Renal pelvis (tissue), 12 donors: ENCODE data around the gene DNAJC18. TPM values are rescaled to one million over a fixed set of nuclear protein-coding genes. Genes with fewer than 3 reads are reported as not detected.
"Not testable (repeated sequence)": the region's sequence is repeated elsewhere in the genome, so short reads cannot be mapped to it uniquely, and the experiment has no call there.

Source experiments
- DNase-seq: peaks from one replicate; pipeline ENCODE4 v3.0.0-alpha.2; 2013
- long read RNA-seq, 16 experiments: transcript quantifications; one replicate each; lab custom pipeline, GENCODE V29; 2026
- polyA plus RNA-seq, 3 donors: library from polyadenylated mRNA; unstranded; fragments of 120-200 nt; gene quantifications; one replicate each; pipeline ENCODE4 v1.2.1, GENCODE V29; 2013; ENCODE audit not compliant: insufficient read length in 3 of 3

DNAJC18 gene
- polyA plus RNA-seq, result 10 to 100 TPM; 19.8 to 23.4 (median 22.0) TPM
- long read RNA-seq, donor 1, full-length matches to known transcripts, result 6 of 6 reads
- long read RNA-seq, donor 1, partial matches to known transcripts, result 0 of 6 reads
- long read RNA-seq, donor 1, other reads (novel, unspliced or antisense), result 0 of 6 reads
- long read RNA-seq, donor 2, full-length matches to known transcripts, result 12 of 12 reads
- long read RNA-seq, donor 2, partial matches to known transcripts, result 0 of 12 reads
- long read RNA-seq, donor 2, other reads (novel, unspliced or antisense), result 0 of 12 reads
- long read RNA-seq, donor 3, full-length matches to known transcripts, result 7 of 7 reads
- long read RNA-seq, donor 3, partial matches to known transcripts, result 0 of 7 reads
- long read RNA-seq, donor 3, other reads (novel, unspliced or antisense), result 0 of 7 reads
- long read RNA-seq, donor 4, full-length matches to known transcripts, result 10 of 10 reads
- long read RNA-seq, donor 4, partial matches to known transcripts, result 0 of 10 reads
- long read RNA-seq, donor 4, other reads (novel, unspliced or antisense), result 0 of 10 reads
- long read RNA-seq, donor 5, full-length matches to known transcripts, result 1 of 1 reads
- long read RNA-seq, donor 5, partial matches to known transcripts, result 0 of 1 reads
- long read RNA-seq, donor 5, other reads (novel, unspliced or antisense), result 0 of 1 reads
- long read RNA-seq, donor 6, full-length matches to known transcripts, result 4 of 4 reads
- long read RNA-seq, donor 6, partial matches to known transcripts, result 0 of 4 reads
- long read RNA-seq, donor 6, other reads (novel, unspliced or antisense), result 0 of 4 reads
- long read RNA-seq, donor 7, full-length matches to known transcripts, result 4 of 4 reads
- long read RNA-seq, donor 7, partial matches to known transcripts, result 0 of 4 reads
- long read RNA-seq, donor 7, other reads (novel, unspliced or antisense), result 0 of 4 reads
- long read RNA-seq, donor 8, full-length matches to known transcripts, result 6 of 6 reads
- long read RNA-seq, donor 8, partial matches to known transcripts, result 0 of 6 reads
- long read RNA-seq, donor 8, other reads (novel, unspliced or antisense), result 0 of 6 reads
- long read RNA-seq, donor 9, full-length matches to known transcripts, result 8 of 8 reads
- long read RNA-seq, donor 9, partial matches to known transcripts, result 0 of 8 reads
- long read RNA-seq, donor 9, other reads (novel, unspliced or antisense), result 0 of 8 reads
- long read RNA-seq, donor 10, full-length matches to known transcripts, result 6 of 6 reads
- long read RNA-seq, donor 10, partial matches to known transcripts, result 0 of 6 reads
- long read RNA-seq, donor 10, other reads (novel, unspliced or antisense), result 0 of 6 reads
- long read RNA-seq, donor 11, full-length matches to known transcripts, result 8 of 8 reads
- long read RNA-seq, donor 11, partial matches to known transcripts, result 0 of 8 reads
- long read RNA-seq, donor 11, other reads (novel, unspliced or antisense), result 0 of 8 reads
- long read RNA-seq, donor 12, full-length matches to known transcripts, result 12 of 12 reads
- long read RNA-seq, donor 12, partial matches to known transcripts, result 0 of 12 reads
- long read RNA-seq, donor 12, other reads (novel, unspliced or antisense), result 0 of 12 reads
- long read RNA-seq, donor 13, full-length matches to known transcripts, result 2 of 2 reads
- long read RNA-seq, donor 13, partial matches to known transcripts, result 0 of 2 reads
- long read RNA-seq, donor 13, other reads (novel, unspliced or antisense), result 0 of 2 reads
- long read RNA-seq, donor 14, full-length matches to known transcripts, result 8 of 8 reads
- long read RNA-seq, donor 14, partial matches to known transcripts, result 0 of 8 reads
- long read RNA-seq, donor 14, other reads (novel, unspliced or antisense), result 0 of 8 reads
- long read RNA-seq, donor 15, full-length matches to known transcripts, result 10 of 10 reads
- long read RNA-seq, donor 15, partial matches to known transcripts, result 0 of 10 reads
- long read RNA-seq, donor 15, other reads (novel, unspliced or antisense), result 0 of 10 reads
- long read RNA-seq, donor 16, full-length matches to known transcripts, result 6 of 6 reads
- long read RNA-seq, donor 16, partial matches to known transcripts, result 0 of 6 reads
- long read RNA-seq, donor 16, other reads (novel, unspliced or antisense), result 0 of 6 reads

GRCh38 chr5:139439013-139439903 is at the start of gene DNAJC18:
Gene DNAJC18 (minus strand): TSS chr5:139439525. CDS start chr5:139439445, 80 bp downstream.
- DNase-seq, result peak; percentile 92

- no peak for DNase-seq
Observed at GRCh38 chr5:139488260-139488659, 48.9 kb upstream of the DNAJC18 start.

DNA sequence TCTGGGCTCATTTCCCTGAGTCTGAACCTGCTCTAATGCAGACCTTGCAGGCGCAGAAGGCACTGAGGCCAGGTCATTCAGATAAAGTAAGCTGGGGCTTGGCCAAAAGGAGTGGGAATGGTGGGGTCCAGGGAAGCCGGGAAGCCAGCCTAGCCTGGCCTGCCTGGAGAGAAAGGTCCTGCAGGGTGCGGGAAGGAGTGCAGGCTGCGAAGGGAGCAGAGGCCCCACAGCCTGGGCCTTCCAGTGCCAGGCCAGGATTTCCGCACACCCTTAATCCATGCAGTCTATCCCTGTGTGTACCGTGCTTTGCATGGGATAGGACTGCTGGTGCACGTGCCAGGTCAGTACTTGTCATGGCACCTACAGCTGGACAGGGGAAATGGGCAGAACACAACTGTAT is 46.9 kb upstream of the DNAJC18 start:
- DNase-seq, result no peak

DNA sequence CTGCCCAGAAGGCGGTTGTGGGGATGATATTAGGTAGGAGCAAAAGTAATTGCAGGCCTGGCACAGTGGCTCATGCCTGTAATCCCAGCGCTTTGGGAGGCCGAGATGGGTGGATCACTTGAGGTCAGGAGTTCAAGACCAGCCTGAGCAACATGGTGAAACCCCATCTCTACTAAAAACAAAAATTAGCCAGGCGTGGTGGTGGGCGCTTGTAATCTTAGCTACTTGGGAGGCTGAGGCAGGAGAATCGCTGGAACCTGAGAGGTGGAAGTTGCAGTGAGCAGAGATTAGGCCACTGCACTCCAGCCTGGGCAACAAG is 43.5 kb upstream of the DNAJC18 start:
- DNase-seq, result not testable (repeated sequence)

GRCh38 chr5:139482050-139482889 is 42.9 kb upstream of the DNAJC18 start, which contains the start of gene STING1:
Gene STING1 (minus strand): TSS chr5:139482758. CDS start chr5:139481704, 1,054 bp downstream.
- DNase-seq, result peak; percentile 83

DNA sequence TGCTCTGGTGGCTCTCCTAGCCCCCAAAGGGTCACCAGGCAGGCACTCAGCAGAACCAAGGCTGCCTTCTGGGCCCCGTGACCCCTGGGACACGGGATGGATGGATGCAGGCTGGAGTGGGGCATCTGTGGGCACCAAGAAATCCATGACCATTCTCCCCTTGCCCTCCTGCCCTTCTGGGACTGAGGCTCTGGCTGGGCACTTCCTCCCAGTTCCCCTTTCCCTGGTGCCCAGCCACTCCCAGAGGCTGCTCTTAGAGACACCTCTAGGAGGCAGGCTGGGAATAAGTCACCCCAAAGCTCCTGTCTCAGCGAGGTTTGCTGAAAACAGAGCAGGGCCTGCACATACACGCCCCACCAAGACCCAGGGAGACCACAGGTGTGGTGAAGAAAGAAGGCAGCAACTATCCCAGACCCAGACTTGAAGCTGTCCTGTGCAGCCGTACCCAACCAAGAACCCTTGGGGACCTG is 42.3 kb upstream of the DNAJC18 start:
- DNase-seq, result no peak

DNA sequence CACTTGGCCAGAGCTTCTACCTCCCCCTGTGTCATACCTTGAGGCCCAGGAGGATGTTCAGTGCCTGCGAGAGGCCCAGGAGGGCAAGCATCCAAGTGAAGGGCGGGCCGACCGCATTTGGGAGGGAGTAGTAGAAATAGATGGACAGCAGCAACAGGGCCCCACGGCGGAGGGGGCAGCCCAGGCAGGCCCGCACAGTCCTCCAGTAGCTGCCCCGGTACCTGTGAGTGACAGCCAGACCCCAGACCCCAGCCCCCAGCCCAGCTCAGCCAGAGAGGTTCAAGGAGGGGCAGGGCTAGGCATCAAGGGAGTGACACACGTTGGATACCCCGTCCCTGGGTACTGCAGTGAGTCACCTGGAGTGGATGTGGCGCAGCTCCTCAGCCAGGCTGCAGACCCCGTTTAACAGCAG is 41.8 kb upstream of the DNAJC18 start:
- DNase-seq, result no peak

DNA sequence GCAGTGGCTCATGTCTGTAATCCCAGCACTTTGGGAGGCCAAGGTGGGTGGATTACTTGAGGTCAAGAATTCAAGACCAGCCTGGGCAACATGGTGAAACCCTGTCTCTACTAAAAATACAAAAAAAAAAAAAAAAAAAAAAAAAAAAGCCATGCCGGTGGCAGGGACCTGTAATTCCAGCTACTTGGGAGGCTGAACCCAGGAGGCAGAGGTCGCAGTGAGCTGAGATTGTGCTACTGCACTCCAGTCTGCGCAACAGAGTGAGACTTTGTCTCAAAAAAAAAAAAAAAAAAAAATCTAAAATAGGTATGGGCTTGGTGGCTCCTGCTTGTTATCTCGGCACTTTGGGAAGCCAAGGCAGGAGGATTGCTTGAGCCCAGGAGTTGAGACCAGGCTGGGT is 40.4 kb upstream of the DNAJC18 start:
- DNase-seq, result not testable (repeated sequence)

DNA sequence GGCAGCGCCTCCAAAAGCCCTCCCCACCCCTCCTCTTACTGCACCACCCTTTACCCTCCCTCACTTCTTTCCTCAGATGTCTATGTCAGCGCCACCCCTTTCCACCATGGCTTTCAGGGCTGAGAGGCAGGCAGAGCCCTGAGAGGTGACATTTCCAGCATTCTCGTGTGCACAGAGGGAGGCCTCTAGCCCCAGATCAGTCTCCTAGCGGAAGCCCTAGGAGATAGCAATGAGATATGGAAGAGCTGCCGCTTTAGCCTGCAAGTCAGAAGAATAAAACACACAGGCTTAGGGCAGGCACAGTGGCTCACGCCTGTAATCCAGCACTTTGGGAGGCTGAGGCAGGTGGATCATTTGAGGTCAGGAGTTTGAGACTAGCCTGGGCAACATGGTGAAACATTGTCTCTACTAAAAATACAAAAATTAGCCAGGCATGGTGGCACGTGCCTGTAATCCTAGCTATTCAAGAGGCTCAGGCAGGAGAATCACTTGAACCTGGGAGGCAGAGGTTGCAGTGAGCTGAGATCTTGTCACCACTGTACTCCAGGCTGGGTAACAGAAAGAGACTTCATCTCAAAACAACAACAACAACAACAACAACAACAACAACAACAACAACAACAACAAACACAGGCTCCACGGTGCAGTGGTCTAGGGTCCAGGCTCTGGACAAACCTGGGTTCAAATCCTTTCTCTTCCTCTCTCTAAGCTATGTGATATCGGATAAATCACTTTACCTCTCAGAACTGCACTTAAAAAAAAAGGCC is 39.5 kb upstream of the DNAJC18 start:
- not testable (repeated sequence) for DNase-seq

DNA sequence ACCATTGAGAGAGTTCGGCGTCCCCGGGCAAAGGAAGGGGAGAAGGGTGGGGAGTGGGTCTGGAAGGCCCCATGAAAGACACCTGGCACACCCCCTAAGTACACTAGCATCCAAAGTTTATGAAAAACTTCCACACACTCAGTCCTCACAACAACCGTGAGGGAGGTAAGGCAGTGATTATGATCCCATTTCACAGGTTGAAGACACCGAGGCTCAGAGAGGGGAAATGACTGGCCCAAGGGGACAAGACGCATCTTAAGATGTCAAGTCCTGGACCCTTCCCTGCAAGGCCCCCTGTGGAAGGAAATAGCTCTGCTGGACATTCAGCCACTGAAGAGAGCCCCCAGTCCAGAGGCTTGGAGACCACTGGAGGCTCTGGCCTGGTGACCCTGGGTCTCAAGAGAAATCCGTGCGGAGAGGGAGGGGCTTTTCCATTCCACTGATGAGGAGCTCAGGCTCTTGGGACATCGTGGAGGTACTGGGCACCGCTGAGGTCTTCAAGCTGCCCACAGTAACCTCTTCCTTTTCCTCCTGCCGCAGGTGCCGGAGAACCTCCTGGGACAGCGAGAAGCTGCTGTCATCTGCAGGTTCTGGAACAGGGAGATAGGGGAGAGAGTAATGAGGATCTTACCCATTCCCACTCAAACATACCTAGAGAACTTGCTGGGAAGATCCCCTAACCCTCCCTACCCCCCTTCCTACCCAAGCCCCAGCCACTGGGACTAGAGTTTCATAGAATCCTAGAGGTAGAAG is 36.7 kb upstream of the DNAJC18 start:
- DNase-seq, result no peak

- DNase-seq, result no peak
Observed at GRCh38 chr5:139474890-139475791, 35.8 kb upstream of the DNAJC18 start.

GRCh38 chr5:139473565-139473964 is 34.2 kb upstream of the DNAJC18 start:
- DNase-seq, result no peak

GRCh38 chr5:139473105-139473504 is 33.8 kb upstream of the DNAJC18 start:
- DNase-seq, result peak; percentile 55

GRCh38 chr5:139472386-139473030 is 33.2 kb upstream of the DNAJC18 start:
- DNase-seq, result no peak
